ENCODE measurements around the gene MACROH2A2. TPM values are rescaled to one million over a fixed set of nuclear protein-coding genes. Genes with fewer than 3 reads are reported as not detected.

Gene MACROH2A2
- total and polyA plus RNA-seq, 2 of the 13 experiments (the other 11 are each of a cell fraction or from before 2014, with no cell fraction given), result 9.8 to 43.1 TPM

DNA sequence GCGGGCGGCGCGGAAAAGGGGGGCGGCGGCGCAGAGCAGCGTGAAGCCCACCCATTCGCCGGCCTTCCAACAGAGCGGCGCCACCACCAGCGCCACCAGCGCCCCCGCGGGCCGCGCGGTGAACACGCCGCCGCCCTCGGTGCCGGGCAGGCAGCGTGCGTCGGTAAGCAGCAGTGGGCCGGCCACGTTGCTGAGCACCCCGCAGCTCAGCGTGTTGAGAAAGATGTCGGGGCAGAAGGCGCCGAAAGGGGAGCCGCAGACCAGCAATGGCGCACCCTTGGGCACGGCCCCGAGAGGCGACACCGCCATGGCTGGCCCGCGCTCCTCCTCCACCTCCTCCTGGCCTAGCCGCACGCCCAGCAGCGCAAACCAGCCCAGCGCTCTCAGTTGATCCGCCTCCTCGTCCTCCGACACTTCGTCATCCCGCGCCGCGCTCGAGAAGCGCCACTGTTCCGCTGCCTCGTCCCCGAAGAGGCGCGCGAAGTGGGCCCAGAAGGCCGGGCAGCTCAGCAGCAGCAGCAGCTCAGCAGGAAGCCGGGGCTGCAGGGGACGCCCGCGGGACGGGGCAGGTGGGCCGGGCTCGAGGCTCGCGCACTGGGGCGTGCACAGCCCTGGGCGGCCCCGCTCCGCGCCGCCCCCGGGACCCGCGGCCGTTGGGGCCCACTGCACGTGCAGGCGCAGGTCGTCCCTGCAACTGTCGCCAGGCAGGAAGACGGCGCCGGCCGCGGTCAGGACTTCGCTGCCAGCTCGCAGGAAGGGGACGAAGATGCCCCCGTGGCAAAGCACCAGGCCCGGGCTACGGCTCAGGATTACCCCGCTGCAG is 93.2 kb downstream of the MACROH2A2 start (continued):
- TF ChIP-seq SKI (IDR thresholded peaks at IDR 0.05; ENCODE audit: partially characterized antibody), result peak; percentile 41
- TF ChIP-seq SP140L (CRISPR knock-in tag; IDR thresholded peaks at IDR 0.05; ENCODE audit: borderline replicate concordance), result no peak
- TF ChIP-seq XRCC5 (optimal IDR thresholded peaks at IDR 0.05; ENCODE audit: low read length), result peak; percentile 78
- TF ChIP-seq ZNF766 (CRISPR knock-in tag; IDR thresholded peaks at IDR 0.05; ENCODE audit: borderline replicate concordance), result 0 out of 2 replicates have a peak, but pooled peaks have one; percentile 22
- no peak for TF ChIP-seq ZNF782 (CRISPR knock-in tag; IDR thresholded peaks at IDR 0.05; ENCODE audit: borderline replicate concordance)
- TF ChIP-seq RAD21 (CRISPR knock-in tag; IDR thresholded peaks at IDR 0.05), result peak; percentile 75; the same call in 1 of the 2 replicates
- TF ChIP-seq KLF13 (CRISPR knock-in tag; IDR thresholded peaks at IDR 0.05), result no peak
- peak; percentile 55; the same call in 1 of the 2 replicates for TF ChIP-seq HOXA5 (CRISPR knock-in tag; IDR thresholded peaks at IDR 0.05)
- TF ChIP-seq, protein P1, sequence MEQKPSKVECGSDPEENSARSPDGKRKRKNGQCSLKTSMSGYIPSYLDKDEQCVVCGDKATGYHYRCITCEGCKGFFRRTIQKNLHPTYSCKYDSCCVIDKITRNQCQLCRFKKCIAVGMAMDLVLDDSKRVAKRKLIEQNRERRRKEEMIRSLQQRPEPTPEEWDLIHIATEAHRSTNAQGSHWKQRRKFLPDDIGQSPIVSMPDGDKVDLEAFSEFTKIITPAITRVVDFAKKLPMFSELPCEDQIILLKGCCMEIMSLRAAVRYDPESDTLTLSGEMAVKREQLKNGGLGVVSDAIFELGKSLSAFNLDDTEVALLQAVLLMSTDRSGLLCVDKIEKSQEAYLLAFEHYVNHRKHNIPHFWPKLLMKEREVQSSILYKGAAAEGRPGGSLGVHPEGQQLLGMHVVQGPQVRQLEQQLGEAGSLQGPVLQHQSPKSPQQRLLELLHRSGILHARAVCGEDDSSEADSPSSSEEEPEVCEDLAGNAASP (CRISPR knock-in tag; IDR thresholded peaks at IDR 0.05; ENCODE audit: borderline replicate concordance), result no peak
- no peak for TF ChIP-seq ZKSCAN5 (CRISPR knock-in tag; IDR thresholded peaks at IDR 0.05)
- TF ChIP-seq NKX3-1 (CRISPR knock-in tag; IDR thresholded peaks at IDR 0.05), result no peak; the same call in 1 of the 2 replicates
- TF ChIP-seq, protein P2, sequence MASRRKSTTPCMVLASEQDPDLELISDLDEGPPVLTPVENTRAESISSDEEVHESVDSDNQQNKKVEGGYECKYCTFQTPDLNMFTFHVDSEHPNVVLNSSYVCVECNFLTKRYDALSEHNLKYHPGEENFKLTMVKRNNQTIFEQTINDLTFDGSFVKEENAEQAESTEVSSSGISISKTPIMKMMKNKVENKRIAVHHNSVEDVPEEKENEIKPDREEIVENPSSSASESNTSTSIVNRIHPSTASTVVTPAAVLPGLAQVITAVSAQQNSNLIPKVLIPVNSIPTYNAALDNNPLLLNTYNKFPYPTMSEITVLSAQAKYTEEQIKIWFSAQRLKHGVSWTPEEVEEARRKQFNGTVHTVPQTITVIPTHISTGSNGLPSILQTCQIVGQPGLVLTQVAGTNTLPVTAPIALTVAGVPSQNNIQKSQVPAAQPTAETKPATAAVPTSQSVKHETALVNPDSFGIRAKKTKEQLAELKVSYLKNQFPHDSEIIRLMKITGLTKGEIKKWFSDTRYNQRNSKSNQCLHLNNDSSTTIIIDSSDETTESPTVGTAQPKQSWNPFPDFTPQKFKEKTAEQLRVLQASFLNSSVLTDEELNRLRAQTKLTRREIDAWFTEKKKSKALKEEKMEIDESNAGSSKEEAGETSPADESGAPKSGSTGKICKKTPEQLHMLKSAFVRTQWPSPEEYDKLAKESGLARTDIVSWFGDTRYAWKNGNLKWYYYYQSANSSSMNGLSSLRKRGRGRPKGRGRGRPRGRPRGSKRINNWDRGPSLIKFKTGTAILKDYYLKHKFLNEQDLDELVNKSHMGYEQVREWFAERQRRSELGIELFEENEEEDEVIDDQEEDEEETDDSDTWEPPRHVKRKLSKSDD (CRISPR knock-in tag; IDR thresholded peaks at IDR 0.05; ENCODE audit: low read depth), result peak; percentile 41; the same call in 1 of the 2 replicates
- peak; percentile 62; the same call in 1 of the 2 replicates for TF ChIP-seq REPIN1 (CRISPR knock-in tag; IDR thresholded peaks at IDR 0.05; ENCODE audit: borderline replicate concordance, low read depth)
- TF ChIP-seq CREM (IDR thresholded peaks at IDR 0.05), result no peak
- no peak for TF ChIP-seq CREM (CRISPR knock-in tag; IDR thresholded peaks at IDR 0.05)
- no peak; the same call in 1 of the 2 replicates for TF ChIP-seq RELA (CRISPR knock-in tag; IDR thresholded peaks at IDR 0.05)
- TF ChIP-seq, protein P3, sequence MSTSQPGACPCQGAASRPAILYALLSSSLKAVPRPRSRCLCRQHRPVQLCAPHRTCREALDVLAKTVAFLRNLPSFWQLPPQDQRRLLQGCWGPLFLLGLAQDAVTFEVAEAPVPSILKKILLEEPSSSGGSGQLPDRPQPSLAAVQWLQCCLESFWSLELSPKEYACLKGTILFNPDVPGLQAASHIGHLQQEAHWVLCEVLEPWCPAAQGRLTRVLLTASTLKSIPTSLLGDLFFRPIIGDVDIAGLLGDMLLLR (CRISPR knock-in tag; IDR thresholded peaks at IDR 0.05), result peak; percentile 77; the same call in 1 of the 2 replicates
- no peak for TF ChIP-seq ZNF260 (CRISPR knock-in tag; IDR thresholded peaks at IDR 0.05; ENCODE audit: borderline replicate concordance, low read depth)
- TF ChIP-seq ZNF496 (CRISPR knock-in tag; IDR thresholded peaks at IDR 0.05; ENCODE audit: insufficient replicate concordance), result no peak
- no peak for TF ChIP-seq RXRA (CRISPR knock-in tag; IDR thresholded peaks at IDR 0.05)
- no peak for TF ChIP-seq PAX8 (CRISPR knock-in tag; IDR thresholded peaks at IDR 0.05; ENCODE audit: borderline replicate concordance)
- TF ChIP-seq, protein P4, sequence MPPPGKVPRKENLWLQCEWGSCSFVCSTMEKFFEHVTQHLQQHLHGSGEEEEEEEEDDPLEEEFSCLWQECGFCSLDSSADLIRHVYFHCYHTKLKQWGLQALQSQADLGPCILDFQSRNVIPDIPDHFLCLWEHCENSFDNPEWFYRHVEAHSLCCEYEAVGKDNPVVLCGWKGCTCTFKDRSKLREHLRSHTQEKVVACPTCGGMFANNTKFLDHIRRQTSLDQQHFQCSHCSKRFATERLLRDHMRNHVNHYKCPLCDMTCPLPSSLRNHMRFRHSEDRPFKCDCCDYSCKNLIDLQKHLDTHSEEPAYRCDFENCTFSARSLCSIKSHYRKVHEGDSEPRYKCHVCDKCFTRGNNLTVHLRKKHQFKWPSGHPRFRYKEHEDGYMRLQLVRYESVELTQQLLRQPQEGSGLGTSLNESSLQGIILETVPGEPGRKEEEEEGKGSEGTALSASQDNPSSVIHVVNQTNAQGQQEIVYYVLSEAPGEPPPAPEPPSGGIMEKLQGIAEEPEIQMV (CRISPR knock-in tag; IDR thresholded peaks at IDR 0.05; ENCODE audit: low read depth), result no peak
- TF ChIP-seq, protein P5, sequence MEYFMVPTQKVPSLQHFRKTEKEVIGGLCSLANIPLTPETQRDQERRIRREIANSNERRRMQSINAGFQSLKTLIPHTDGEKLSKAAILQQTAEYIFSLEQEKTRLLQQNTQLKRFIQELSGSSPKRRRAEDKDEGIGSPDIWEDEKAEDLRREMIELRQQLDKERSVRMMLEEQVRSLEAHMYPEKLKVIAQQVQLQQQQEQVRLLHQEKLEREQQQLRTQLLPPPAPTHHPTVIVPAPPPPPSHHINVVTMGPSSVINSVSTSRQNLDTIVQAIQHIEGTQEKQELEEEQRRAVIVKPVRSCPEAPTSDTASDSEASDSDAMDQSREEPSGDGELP (IDR thresholded peaks at IDR 0.05; ENCODE audit: borderline replicate concordance, low read depth), result no peak
